GM23338 (cell line): Measurements from ENCODE around the gene CYB5R3. TPM values are rescaled to one million over a fixed set of nuclear protein-coding genes. Genes with fewer than 3 reads are reported as not detected.

Experiments used
- ATAC-seq: fragments of 200-7000 bp; cut with Tn5 transposase; 3 replicates; pipeline ENCODE4 v1.9.1; 2020
- DNase-seq: peaks from one replicate; pipeline ENCODE4 v3.0.0-alpha.2; 2015; ENCODE audit warnings: low spot score
- H2AFZ ChIP-seq: fragments of 200-600 bp; sonication (generic); 2 replicates; pipeline ENCODE4 v1.8.0; 2016; ENCODE audit warnings: antibody characterized with exemption, mild to moderate bottlenecking, moderate library complexity
- H3F3A ChIP-seq: fragments of 200-600 bp; sonication (generic); replicated peaks from 2 replicates; pipeline ENCODE4 v1.8.0; 2017; ENCODE audit warnings: antibody characterized with exemption, mixed run types, low read depth
- H3K27ac ChIP-seq: fragments of 200-600 bp; sonication (generic); 2 replicates; pipeline ENCODE4 v1.6.1; 2016; ENCODE audit warnings: low read depth
- H3K27me3 ChIP-seq: fragments of 200-600 bp; sonication (generic); 2 replicates; pipeline ENCODE4 v1.8.0; 2016; ENCODE audit warnings: mild to moderate bottlenecking, mixed run types, moderate library complexity; ENCODE audit not compliant: insufficient read depth
- H3K36me3 ChIP-seq: fragments of 200-600 bp; sonication (generic); 2 replicates; pipeline ENCODE4 v1.8.0; 2016; ENCODE audit warnings: mild to moderate bottlenecking; ENCODE audit not compliant: insufficient read depth
- H3K4me1 ChIP-seq: fragments of 200-600 bp; sonication (generic); 2 replicates; pipeline ENCODE4 v1.8.0; 2016; ENCODE audit warnings: mild to moderate bottlenecking, moderate library complexity; ENCODE audit not compliant: insufficient read depth
- H3K4me2 ChIP-seq: fragments of 200-600 bp; sonication (generic); 2 replicates; pipeline ENCODE4 v1.7.1; 2017; ENCODE audit warnings: mixed run types
- H3K4me3 ChIP-seq: fragments of 200-600 bp; sonication (generic); 2 replicates; pipeline ENCODE4 v1.6.1; 2016; ENCODE audit warnings: mixed run types
- H3K79me2 ChIP-seq: fragments of 200-600 bp; sonication (generic); replicated peaks from 2 replicates; pipeline ENCODE4 v1.8.0; 2017; ENCODE audit warnings: mild to moderate bottlenecking; ENCODE audit not compliant: insufficient read depth
- H3K9me2 ChIP-seq: fragments of 200-600 bp; sonication (generic); 2 replicates; pipeline ENCODE4 v1.8.0; 2017; ENCODE audit not compliant: insufficient read depth
- H4K20me1 ChIP-seq: fragments of 200-600 bp; sonication (generic); replicated peaks from 2 replicates; pipeline ENCODE4 v1.8.0; 2017; ENCODE audit warnings: mild to moderate bottlenecking; ENCODE audit not compliant: insufficient read depth
- H3K27ac Mint-ChIP-seq: 2 replicates; pipeline ENCODE4 v1.8.0; 2020; ENCODE audit warnings: inconsistent platforms, mild to moderate bottlenecking, moderate library complexity, mixed read lengths
- H3K27me3 Mint-ChIP-seq: 3 replicates; pipeline ENCODE4 v1.8.0; 2022; ENCODE audit warnings: low read depth, mild to moderate bottlenecking, moderate library complexity, mixed read lengths, inconsistent platforms; ENCODE audit not compliant: insufficient read depth, poor library complexity
- H3K36me3 Mint-ChIP-seq: 3 replicates; pipeline ENCODE4 v1.8.0; 2021; ENCODE audit warnings: low read depth, mild to moderate bottlenecking, inconsistent platforms, moderate library complexity, mixed read lengths
- H3K4me1 Mint-ChIP-seq: 3 replicates; pipeline ENCODE4 v1.8.0; 2020; ENCODE audit warnings: mild to moderate bottlenecking, inconsistent platforms, mixed read lengths
- H3K4me3 Mint-ChIP-seq: 3 replicates; pipeline ENCODE4 v1.8.0; 2021; ENCODE audit warnings: moderate library complexity, mild to moderate bottlenecking, inconsistent platforms, mixed read lengths
- H3K9me3 Mint-ChIP-seq: 3 replicates; pipeline ENCODE4 v1.8.0; 2020; ENCODE audit warnings: moderate library complexity, mild to moderate bottlenecking, inconsistent platforms, mixed read lengths
- CREB1 ChIP-seq: fragments of 250-450 bp; sonication (Bioruptor Pico); IDR thresholded peaks from 2 replicates; pipeline ENCODE4 v1.5.0; 2020; ENCODE audit warnings: low read depth, mild to moderate bottlenecking, moderate library complexity
- ETS1 ChIP-seq: IDR thresholded peaks from 2 replicates; pipeline ENCODE4 v1.6.1; 2016; ENCODE audit warnings: antibody characterized with exemption
- EZH2 ChIP-seq: fragments of 200-600 bp; sonication (generic); IDR thresholded peaks from one replicate; pipeline ENCODE4 v1.8.0; 2017; ENCODE audit warnings: antibody characterized with exemption, mild to moderate bottlenecking, low read depth; ENCODE audit not compliant: unreplicated experiment
- JUNB ChIP-seq: IDR thresholded peaks from one replicate; pipeline ENCODE4 v1.6.1; 2016; ENCODE audit warnings: antibody characterized with exemption; ENCODE audit not compliant: unreplicated experiment
- NANOG ChIP-seq: IDR thresholded peaks from 2 replicates; pipeline ENCODE4 v1.6.1; 2016; ENCODE audit warnings: antibody characterized with exemption, borderline replicate concordance
- POLR2AphosphoS5 ChIP-seq: IDR thresholded peaks from 2 replicates; pipeline ENCODE4 v1.6.1; 2016; ENCODE audit warnings: antibody characterized with exemption, low read depth
- REST ChIP-seq: IDR thresholded peaks from one replicate; pipeline ENCODE4 v1.6.1; 2018; ENCODE audit warnings: antibody characterized with exemption; ENCODE audit not compliant: unreplicated experiment
- STAT1 ChIP-seq: IDR thresholded peaks from one replicate; pipeline ENCODE4 v1.6.1; 2016; ENCODE audit warnings: antibody characterized with exemption; ENCODE audit not compliant: unreplicated experiment
- ZNF114 ChIP-seq: fragments of 250-450 bp; sonication (Bioruptor Pico); IDR thresholded peaks from 2 replicates; pipeline ENCODE4 v1.5.0; 2020; ENCODE audit warnings: mild to moderate bottlenecking, moderate library complexity
- ZNF331 ChIP-seq: fragments of 250-450 bp; sonication (Bioruptor Pico); IDR thresholded peaks from 2 replicates; pipeline ENCODE4 v1.5.0; 2020; ENCODE audit warnings: low read depth, mild to moderate bottlenecking, moderate library complexity
- ZNF462 ChIP-seq: fragments of 250-450 bp; sonication (Bioruptor Pico); IDR thresholded peaks from 2 replicates; pipeline ENCODE4 v1.5.0; 2020; ENCODE audit warnings: mild to moderate bottlenecking, moderate library complexity
- polyA plus RNA-seq: library from polyadenylated mRNA; unstranded; fragments of >200 nt; fragmentation: Nextera tagmentation; extraction: Ambion mirVana; gene quantifications from 2 replicates; pipeline ENCODE4 v1.2.1, GENCODE V29; 2016
- total RNA-seq: library from RNA; depleted of rRNA; stranded (reverse); fragments of >200 nt; shearing (Covaris generic); gene quantifications from 2 replicates; pipeline ENCODE4 v1.2.3, GENCODE V29; 2014

CYB5R3 gene
- total and polyA plus RNA-seq, 2 experiments from 2014 or later: 76.2 to 76.9 TPM

- no peak for TF ChIP-seq NANOG
- no peak for TF ChIP-seq REST
- TF ChIP-seq JUNB: no peak
- TF ChIP-seq POLR2AphosphoS5: no peak
- no peak for TF ChIP-seq CREB1 (CRISPR knock-in tag)
- TF ChIP-seq ZNF331 (CRISPR knock-in tag): no peak
- no peak for TF ChIP-seq ZNF114 (CRISPR knock-in tag)
- TF ChIP-seq STAT1: no peak
- TF ChIP-seq ZNF462: no peak
- TF ChIP-seq EZH2: no peak
- TF ChIP-seq ETS1: no peak
- Histone ChIP-seq H3K4me3 (no peak overlapping the region), H3K4me2 (peak overlapping the region; percentile 49; the same call in 1 of the 2 replicates), H3K9me2 (no peaks in the 10 kb centered on the region), H3K36me3 (no peaks in the 10 kb centered on the region), H2AFZ (no peak overlapping the region), H4K20me1 (peaks cover 9% of the 10 kb centered on the region), H3F3A (no peaks in the 10 kb centered on the region), H3K27ac (peak overlapping the region; percentile 69; the same call in 1 of the 2 replicates), H3K79me2 (peaks cover 49% of the 10 kb centered on the region), H3K27me3 (no peaks in the 10 kb centered on the region), H3K4me1 (peaks cover 13% of the 10 kb centered on the region)
- Mint-ChIP-seq H3K9me3 (no peaks in the 10 kb centered on the region), H3K27me3 (peaks cover 22% of the 10 kb centered on the region), H3K4me3 (no peak overlapping the region; the same call in 2 of the 3 replicates), H3K27ac (peak overlapping the region; percentile 84), H3K4me1 (peaks cover 25% of the 10 kb centered on the region), H3K36me3 (no peaks in the 10 kb centered on the region)
- DNase-seq (no peak), ATAC-seq (no peak)
Observed at GRCh38 chr22:42644422-42645340, 4.5 kb downstream of the CYB5R3 start.
